Activated CD4-positive, CD25-positive, alpha-beta regulatory T cell (primary cell): ENCODE measurements around the gene FAAH2.
"Not testable (repeated sequence)": the region's sequence is repeated elsewhere in the genome, so short reads cannot be mapped to it uniquely, and the experiment has no call there.

Experiments
- DNase-seq, 4 experiments: peaks; one replicate each; lab custom pipeline; 2025; lab: John Stamatoyannopoulos, UW

The FAAH2 gene

GRCh38 chrX:57286507-57287251 is at the start of gene FAAH2:
Gene FAAH2, plus strand, starts transcription at chrX:57286706. Its CDS starts 120 bp downstream, at chrX:57286826.
- peak in 3 of 4 experiments; percentile 1 to 16 (median 3) for DNase-seq

- no peak for DNase-seq
Measured at GRCh38 chrX:57241967-57242366, 44.5 kb upstream of the FAAH2 start.

- DNase-seq, result no peak
Measured at GRCh38 chrX:57251965-57252364, 34.5 kb upstream of the FAAH2 start.

- no peak for DNase-seq
Measured at GRCh38 chrX:57265126-57265525, 21.4 kb upstream of the FAAH2 start.

- no peak for DNase-seq
Measured at GRCh38 chrX:57266275-57266674, 20.2 kb upstream of the FAAH2 start.

- DNase-seq, result no peak
Measured at GRCh38 chrX:57266871-57267270, 19.6 kb upstream of the FAAH2 start.

- no peak for DNase-seq
Measured at GRCh38 chrX:57267308-57267707, 19.2 kb upstream of the FAAH2 start.

- DNase-seq, result no peak
Measured at GRCh38 chrX:57270980-57271379, 15.5 kb upstream of the FAAH2 start.

- DNase-seq, result no peak
Measured at GRCh38 chrX:57282568-57282967, 3.9 kb upstream of the FAAH2 start.

- no peak for DNase-seq
Measured at GRCh38 chrX:57285001-57285400, 1.5 kb upstream of the FAAH2 start.

GRCh38 chrX:57289089-57289488 is 2.6 kb downstream of the FAAH2 start:
- no peak for DNase-seq

- no peak for DNase-seq
Measured at GRCh38 chrX:57294961-57295360, 8.5 kb downstream of the FAAH2 start.

GRCh38 chrX:57295679-57296078 is 9.2 kb downstream of the FAAH2 start:
- DNase-seq, result not testable (repeated sequence)

GRCh38 chrX:57313583-57314215 is 27.2 kb downstream of the FAAH2 start:
- no peak for DNase-seq

GRCh38 chrX:57329008-57329407 is 42.5 kb downstream of the FAAH2 start:
- DNase-seq, result no peak

GRCh38 chrX:57335790-57336189 is 49.3 kb downstream of the FAAH2 start:
- DNase-seq, result not testable (repeated sequence)

- DNase-seq, result no peak
Measured at GRCh38 chrX:57353472-57354132, 67.1 kb downstream of the FAAH2 start.

- no peak for DNase-seq
Measured at GRCh38 chrX:57364145-57364544, 77.6 kb downstream of the FAAH2 start.

- no peak for DNase-seq
Measured at GRCh38 chrX:57366430-57366829, 79.9 kb downstream of the FAAH2 start.

GRCh38 chrX:57367649-57368048 is 81.1 kb downstream of the FAAH2 start:
- no peak for DNase-seq

- DNase-seq, result no peak
Measured at GRCh38 chrX:57368158-57368557, 81.7 kb downstream of the FAAH2 start.

GRCh38 chrX:57379296-57379695 is 92.8 kb downstream of the FAAH2 start:
- DNase-seq, result no peak
